Caco-2 (cell line): ENCODE results near the gene PAK5. TPM values are rescaled to one million over a fixed set of nuclear protein-coding genes. Genes with fewer than 3 reads are reported as not detected.

Experiments
- BruUV-seq: library from RNA; stranded (reverse); fragments of 400-500 nt; replicated peaks from 2 replicates; lab custom pipeline; 2021; lab: Mats Ljungman, UMichigan
- CTCF ChIA-PET: fragments of 300-600 bp; sonication (Branson Sonifier 250); formaldehyde crosslinking; loops from one replicate; lab custom pipeline; 2022; ENCODE audit warnings: antibody characterized with exemption; lab: Charles Lee
- POLR2A ChIA-PET: fragments of 300-600 bp; sonication (Branson Sonifier 250); formaldehyde crosslinking; loops from one replicate; lab custom pipeline; 2022; ENCODE audit warnings: antibody characterized with exemption; lab: Charles Lee
- DNase-seq, 2 experiments: peaks; one replicate each; pipeline versions ENCODE4 v3.0.0 to v3.0.0-alpha.2; 2020 to 2022
- H3K27me3 ChIP-seq: replicated peaks from 2 replicates; pipeline ENCODE4 v1.6.0; 2011; ENCODE audit warnings: low read length; ENCODE audit not compliant: control insufficient read depth, insufficient read depth
- H3K36me3 ChIP-seq: 2 replicates; pipeline ENCODE4 v1.5.1; 2011; ENCODE audit warnings: low read length; ENCODE audit not compliant: control insufficient read depth, insufficient read depth
- H3K4me1 ChIP-seq: fragments of 250-450 bp; sonication (Bioruptor Pico); 2 replicates; pipeline ENCODE4 v1.5.1; 2020; ENCODE audit warnings: mild to moderate bottlenecking
- H3K4me3 ChIP-seq: 2 replicates; pipeline ENCODE4 v1.5.1; 2011; ENCODE audit warnings: low read depth, mild to moderate bottlenecking, control low read depth, low read length
- H3K9me3 ChIP-seq: fragments of 250-450 bp; sonication (Bioruptor Pico); 2 replicates; pipeline ENCODE4 v1.5.1; 2020; ENCODE audit warnings: mild to moderate bottlenecking, moderate library complexity
- H3K27ac Mint-ChIP-seq: one replicate; pipeline ENCODE4 v1.8.0; 2022; ENCODE audit warnings: mixed read lengths; ENCODE audit not compliant: unreplicated experiment
- H3K27me3 Mint-ChIP-seq: one replicate; pipeline ENCODE4 v1.8.0; 2022; ENCODE audit warnings: mixed read lengths; ENCODE audit not compliant: insufficient read depth, unreplicated experiment
- H3K36me3 Mint-ChIP-seq: one replicate; pipeline ENCODE4 v1.8.0; 2022; ENCODE audit warnings: mild to moderate bottlenecking, mixed read lengths; ENCODE audit not compliant: insufficient read depth, unreplicated experiment
- H3K4me1 Mint-ChIP-seq: one replicate; pipeline ENCODE4 v1.8.0; 2022; ENCODE audit warnings: low read depth, mixed read lengths; ENCODE audit not compliant: unreplicated experiment
- H3K4me3 Mint-ChIP-seq: one replicate; pipeline ENCODE4 v1.8.0; 2022; ENCODE audit warnings: mild to moderate bottlenecking, moderate library complexity, mixed read lengths; ENCODE audit not compliant: unreplicated experiment
- H3K9me3 Mint-ChIP-seq: one replicate; pipeline ENCODE4 v1.8.0; 2022; ENCODE audit warnings: mixed read lengths; ENCODE audit not compliant: unreplicated experiment
- intact Hi-C: fragments of 100-400 bp; cut with micrococcal nuclease; formaldehyde crosslinking; loops from one replicate; pipeline ENCODE4 v1.10.0; 2022; ENCODE audit not compliant: unreplicated experiment
- total RNA-seq: library from RNA; stranded (reverse); gene quantifications from 2 replicates; pipeline ENCODE4 v1.2.3, GENCODE V29; 2022
- TF ChIP-seq, protein P1 (sequence below), 2 experiments: fragments of 200-600 bp in 1 of 2; IDR thresholded peaks; 1 replicate in 1 of 2; 2 replicates in 1 of 2; pipeline versions ENCODE4 v1.5.1 to v1.8.0; 2011 to 2022; ENCODE audit warnings: antibody characterized with exemption in 1 of 2, control low read depth in 1 of 2, inconsistent platforms in 1 of 2, low read depth in 1 of 2, low read length in 1 of 2, mild to moderate bottlenecking in 1 of 2, moderate library complexity in 1 of 2; ENCODE audit not compliant: insufficient read depth in 1 of 2, severe bottlenecking in 1 of 2, unreplicated experiment in 1 of 2

Gene PAK5
- total RNA-seq, 1 experiment from 2014 or later, result not detected

DNA sequence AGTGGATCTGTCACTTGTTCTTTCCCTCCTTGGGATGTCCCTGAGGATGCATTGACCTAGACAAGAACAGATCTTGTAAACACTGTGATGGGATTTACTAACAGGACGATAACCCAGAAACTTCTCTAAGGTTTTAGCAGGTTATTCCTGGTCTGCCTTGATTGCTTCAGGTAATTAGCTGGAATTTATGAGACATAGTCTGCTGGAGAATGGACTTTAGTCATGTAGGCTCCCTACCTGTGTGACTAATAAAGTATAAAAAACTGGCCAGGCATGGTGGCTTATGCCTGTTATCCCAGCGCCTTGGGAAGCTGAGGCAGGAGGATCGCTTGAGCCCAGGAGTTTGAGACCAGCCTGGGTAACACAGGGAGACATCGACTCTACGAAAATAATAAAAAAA, 96.1 kb downstream of the PAK5 start:
- intact Hi-C loops, result no loop called here
- no peaks in the 10 kb centered on the region for H3K27me3 ChIP-seq
- CTCF ChIA-PET, result no interaction called here
- no peaks in the 10 kb centered on the region for H3K36me3 ChIP-seq
- no peaks in the 10 kb centered on the region for H3K4me1 Mint-ChIP-seq
- H3K4me3 Mint-ChIP-seq, result no peak overlapping the region
- H3K27me3 Mint-ChIP-seq, result no peaks in the 10 kb centered on the region
- no peaks in the 10 kb centered on the region for H3K9me3 ChIP-seq
- no TSS peak for BruUV-seq
- H3K4me1 ChIP-seq, result no peaks in the 10 kb centered on the region; the same call in 1 of the 2 replicates
- TF ChIP-seq, protein P1, sequence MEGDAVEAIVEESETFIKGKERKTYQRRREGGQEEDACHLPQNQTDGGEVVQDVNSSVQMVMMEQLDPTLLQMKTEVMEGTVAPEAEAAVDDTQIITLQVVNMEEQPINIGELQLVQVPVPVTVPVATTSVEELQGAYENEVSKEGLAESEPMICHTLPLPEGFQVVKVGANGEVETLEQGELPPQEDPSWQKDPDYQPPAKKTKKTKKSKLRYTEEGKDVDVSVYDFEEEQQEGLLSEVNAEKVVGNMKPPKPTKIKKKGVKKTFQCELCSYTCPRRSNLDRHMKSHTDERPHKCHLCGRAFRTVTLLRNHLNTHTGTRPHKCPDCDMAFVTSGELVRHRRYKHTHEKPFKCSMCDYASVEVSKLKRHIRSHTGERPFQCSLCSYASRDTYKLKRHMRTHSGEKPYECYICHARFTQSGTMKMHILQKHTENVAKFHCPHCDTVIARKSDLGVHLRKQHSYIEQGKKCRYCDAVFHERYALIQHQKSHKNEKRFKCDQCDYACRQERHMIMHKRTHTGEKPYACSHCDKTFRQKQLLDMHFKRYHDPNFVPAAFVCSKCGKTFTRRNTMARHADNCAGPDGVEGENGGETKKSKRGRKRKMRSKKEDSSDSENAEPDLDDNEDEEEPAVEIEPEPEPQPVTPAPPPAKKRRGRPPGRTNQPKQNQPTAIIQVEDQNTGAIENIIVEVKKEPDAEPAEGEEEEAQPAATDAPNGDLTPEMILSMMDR (IDR thresholded peaks at IDR 0.05; ENCODE audit: insufficient read depth in 1 of 2, low read depth in 1 of 2, low read length in 1 of 2, severe bottlenecking in 1 of 2, unreplicated experiment in 1 of 2), result no peak
- H3K27ac Mint-ChIP-seq, result no peak overlapping the region
- no peaks in the 10 kb centered on the region for H3K9me3 Mint-ChIP-seq
- no peaks in the 10 kb centered on the region for H3K36me3 Mint-ChIP-seq
- no peak for DNase-seq
- POLR2A ChIA-PET, result no interaction called here
- H3K4me3 ChIP-seq, result no peak overlapping the region

DNA sequence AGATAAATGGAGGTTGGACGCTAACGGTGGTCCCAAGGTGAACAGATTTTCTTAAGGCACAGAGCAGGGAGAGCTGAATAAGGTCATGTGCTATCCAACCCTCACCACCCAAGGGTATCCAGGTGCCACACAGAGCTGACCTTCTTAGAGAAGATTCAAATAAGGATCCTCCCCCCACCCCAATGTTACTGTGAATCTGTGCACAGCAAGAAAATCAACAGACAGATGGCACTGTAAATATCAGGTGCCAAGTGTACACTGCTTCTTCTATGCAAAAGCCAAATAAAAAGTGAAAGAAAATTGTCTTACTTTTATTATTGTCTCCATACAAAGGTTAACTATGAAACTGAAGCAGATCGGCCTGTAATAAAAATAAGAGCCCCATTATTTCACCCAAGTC, 96.9 kb downstream of the PAK5 start:
- no peak for DNase-seq
- POLR2A ChIA-PET, result no interaction called here
- Mint-ChIP-seq H3K36me3 (no peaks in the 10 kb centered on the region), H3K27me3 (no peaks in the 10 kb centered on the region), H3K4me3 (no peak overlapping the region), H3K4me1 (no peaks in the 10 kb centered on the region), H3K27ac (no peak overlapping the region), H3K9me3 (no peaks in the 10 kb centered on the region)
- intact Hi-C loops, result no loop called here
- Histone ChIP-seq H3K9me3 (peaks cover 7% of the 10 kb centered on the region; the same call in 1 of the 2 replicates), H3K27me3 (no peaks in the 10 kb centered on the region), H3K4me1 (no peaks in the 10 kb centered on the region; the same call in 1 of the 2 replicates), H3K36me3 (no peaks in the 10 kb centered on the region), H3K4me3 (no peak overlapping the region)
- CTCF ChIA-PET, result no interaction called here
- no TSS peak for BruUV-seq
- TF ChIP-seq, protein P1 (IDR thresholded peaks at IDR 0.05; ENCODE audit: insufficient read depth in 1 of 2, low read depth in 1 of 2, low read length in 1 of 2, severe bottlenecking in 1 of 2, unreplicated experiment in 1 of 2), result no peak

DNA sequence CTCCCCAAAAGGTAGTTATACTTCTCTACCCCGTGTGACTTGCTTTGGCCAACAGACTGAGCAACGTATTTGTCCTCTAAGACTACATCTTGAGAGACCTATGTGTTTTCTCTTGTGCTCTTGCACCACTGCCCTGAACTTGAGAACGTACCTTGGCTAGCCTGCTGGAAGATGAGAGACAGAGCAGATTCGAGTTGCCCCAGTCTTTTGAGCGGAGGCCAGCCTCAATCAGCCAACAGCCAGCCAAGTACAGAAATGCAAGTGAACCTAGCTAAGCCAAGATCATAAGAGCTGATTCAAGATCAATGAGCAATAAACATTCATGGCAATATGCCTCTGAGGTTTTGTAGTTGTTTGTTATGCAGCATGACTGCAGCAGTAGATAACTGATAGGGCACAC, 98.4 kb downstream of the PAK5 start:
- intact Hi-C loops, result no loop called here
- H3K27me3 ChIP-seq, result no peaks in the 10 kb centered on the region
- TF ChIP-seq, protein P1 (IDR thresholded peaks at IDR 0.05; ENCODE audit: insufficient read depth in 1 of 2, low read depth in 1 of 2, low read length in 1 of 2, severe bottlenecking in 1 of 2, unreplicated experiment in 1 of 2), result no peak
- ChIA-PET POLR2A (no interaction called here), CTCF (no interaction called here)
- H3K36me3 ChIP-seq, result no peaks in the 10 kb centered on the region
- no peaks in the 10 kb centered on the region for H3K27me3 Mint-ChIP-seq
- H3K4me3 ChIP-seq, result no peak overlapping the region
- H3K4me1 ChIP-seq, result no peaks in the 10 kb centered on the region; the same call in 1 of the 2 replicates
- BruUV-seq, result no TSS peak
- no peak for DNase-seq
- no peaks in the 10 kb centered on the region for H3K9me3 Mint-ChIP-seq
- H3K9me3 ChIP-seq, result peaks cover 7% of the 10 kb centered on the region; the same call in 1 of the 2 replicates
- H3K27ac Mint-ChIP-seq, result no peak overlapping the region
- no peak overlapping the region for H3K4me3 Mint-ChIP-seq
- no peaks in the 10 kb centered on the region for H3K4me1 Mint-ChIP-seq
- H3K36me3 Mint-ChIP-seq, result no peaks in the 10 kb centered on the region
